ENCODE measurements around the gene PTMS.

The PTMS gene

DNA sequence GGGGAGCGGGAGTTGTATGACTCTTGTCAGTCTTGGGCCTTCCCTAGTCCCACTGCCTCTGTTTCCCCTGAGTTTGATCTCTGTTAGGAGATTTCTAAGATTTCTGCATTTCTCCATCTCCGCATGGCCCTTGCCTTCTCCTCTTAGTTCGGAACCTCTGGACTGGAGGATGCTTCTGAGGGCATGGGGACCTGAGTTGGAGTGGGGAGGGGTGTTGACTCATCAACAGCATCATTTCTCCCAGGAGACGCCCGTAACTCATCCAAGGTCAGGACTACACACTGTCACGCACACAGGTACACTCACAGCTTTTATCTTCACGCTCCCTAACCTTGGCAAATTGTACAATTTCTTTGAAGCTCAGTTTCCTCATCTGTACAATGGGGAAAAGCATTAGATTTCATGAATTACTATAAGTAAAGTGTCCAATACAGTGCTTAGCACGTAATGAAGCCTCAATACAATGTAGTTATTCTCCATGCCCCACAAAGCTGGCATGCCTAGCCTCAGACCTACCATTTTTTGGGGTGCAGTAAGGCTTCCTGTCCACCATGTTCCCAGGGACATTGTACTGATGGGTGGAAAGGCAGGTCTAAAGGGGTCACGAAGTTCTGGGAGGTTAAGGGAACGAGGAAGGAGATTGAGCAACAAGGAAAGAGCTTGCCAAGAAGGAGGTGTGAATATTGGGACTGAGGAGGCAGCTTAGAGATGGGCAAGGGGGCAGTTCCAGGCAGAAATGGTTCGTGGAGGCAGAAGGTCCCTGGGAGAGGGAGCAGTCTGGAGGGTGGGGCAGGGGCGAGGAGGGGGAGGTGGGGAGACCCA lies 5.6 kb downstream of the PTMS start:
- DNase-seq: no peak

DNA sequence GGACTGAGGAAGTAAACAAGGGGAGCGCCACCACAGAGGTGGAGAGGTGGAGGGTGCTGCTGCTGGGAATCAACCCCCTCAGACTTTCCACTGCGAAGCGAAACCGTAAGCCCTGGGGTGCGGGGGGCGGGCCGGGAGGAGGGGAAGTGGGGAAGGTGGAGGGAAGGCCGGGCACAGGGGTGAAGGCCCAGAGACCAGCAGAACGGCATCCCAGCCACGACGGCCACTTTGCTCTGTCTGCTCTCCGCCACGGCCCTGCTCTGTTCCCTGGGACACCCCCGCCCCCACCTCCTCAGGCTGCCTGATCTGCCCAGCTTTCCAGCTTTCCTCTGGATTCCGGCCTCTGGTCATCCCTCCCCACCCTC lies 6.2 kb downstream of the PTMS start, which contains the start of gene LAG3:
LAG3 (plus strand) TSS at position 190 of the 365 bp plus-strand sequence. CDS start 333 bp downstream, outside the sequence.
- no peak for DNase-seq

DNA sequence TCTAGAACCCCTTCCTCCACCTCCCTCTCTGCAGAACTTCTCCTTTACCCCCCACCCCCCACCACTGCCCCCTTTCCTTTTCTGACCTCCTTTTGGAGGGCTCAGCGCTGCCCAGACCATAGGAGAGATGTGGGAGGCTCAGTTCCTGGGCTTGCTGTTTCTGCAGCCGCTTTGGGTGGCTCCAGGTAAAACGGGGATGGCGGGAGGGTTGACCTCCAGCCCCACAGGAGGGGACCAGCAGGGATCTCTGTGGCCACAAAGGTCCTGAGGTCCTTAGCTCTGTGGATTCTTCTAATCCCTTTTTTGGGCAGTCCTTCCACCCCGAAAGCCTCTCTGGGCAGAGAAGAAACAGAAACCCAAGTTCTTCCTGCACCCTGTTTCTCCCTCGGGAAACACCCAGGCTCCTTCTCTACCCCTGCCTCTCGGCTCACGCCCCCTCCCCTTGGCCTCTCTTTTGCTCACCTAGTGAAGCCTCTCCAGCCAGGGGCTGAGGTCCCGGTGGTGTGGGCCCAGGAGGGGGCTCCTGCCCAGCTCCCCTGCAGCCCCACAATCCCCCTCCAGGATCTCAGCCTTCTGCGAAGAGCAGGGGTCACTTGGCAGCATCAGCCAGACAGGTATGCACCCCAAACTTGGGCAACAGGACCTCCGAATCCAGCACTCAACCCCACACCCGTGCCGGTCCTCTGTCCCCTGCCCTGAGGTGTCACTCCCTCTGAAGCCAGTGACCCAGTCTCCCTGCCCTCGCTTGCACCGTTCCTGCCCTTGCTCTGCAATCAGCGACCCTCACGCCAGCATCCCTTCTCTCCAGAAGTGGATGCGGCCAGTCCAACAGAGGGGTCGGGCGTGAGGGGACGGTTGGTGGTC lies 6.8 kb downstream of the PTMS start:
- no peak for DNase-seq

DNA sequence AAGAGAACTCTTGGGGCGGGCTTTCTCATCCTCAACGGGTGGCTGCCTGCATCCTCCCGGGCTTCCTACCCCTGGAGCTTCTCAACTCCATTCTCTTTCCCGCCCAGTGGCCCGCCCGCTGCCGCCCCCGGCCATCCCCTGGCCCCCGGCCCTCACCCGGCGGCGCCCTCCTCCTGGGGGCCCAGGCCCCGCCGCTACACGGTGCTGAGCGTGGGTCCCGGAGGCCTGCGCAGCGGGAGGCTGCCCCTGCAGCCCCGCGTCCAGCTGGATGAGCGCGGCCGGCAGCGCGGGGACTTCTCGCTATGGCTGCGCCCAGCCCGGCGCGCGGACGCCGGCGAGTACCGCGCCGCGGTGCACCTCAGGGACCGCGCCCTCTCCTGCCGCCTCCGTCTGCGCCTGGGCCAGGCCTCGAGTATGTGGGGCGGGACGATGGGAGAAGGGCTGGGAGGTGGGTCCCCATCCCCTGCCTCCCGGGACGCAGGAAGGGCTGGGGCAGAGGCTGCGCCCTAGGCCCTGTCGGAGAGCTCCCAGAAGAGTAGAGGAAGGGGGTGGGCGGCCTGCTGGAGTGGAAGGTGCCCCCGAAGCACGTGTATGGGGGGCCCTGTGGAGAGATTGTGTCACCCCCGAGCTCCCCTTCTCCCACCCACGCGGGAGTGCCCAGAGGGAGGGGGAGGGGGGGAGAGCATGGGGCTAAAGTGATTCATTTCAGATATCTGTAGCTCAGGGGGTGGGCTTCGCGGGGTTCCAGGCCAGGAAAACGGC lies 7.6 kb downstream of the PTMS start:
- DNase-seq: no peak

DNA sequence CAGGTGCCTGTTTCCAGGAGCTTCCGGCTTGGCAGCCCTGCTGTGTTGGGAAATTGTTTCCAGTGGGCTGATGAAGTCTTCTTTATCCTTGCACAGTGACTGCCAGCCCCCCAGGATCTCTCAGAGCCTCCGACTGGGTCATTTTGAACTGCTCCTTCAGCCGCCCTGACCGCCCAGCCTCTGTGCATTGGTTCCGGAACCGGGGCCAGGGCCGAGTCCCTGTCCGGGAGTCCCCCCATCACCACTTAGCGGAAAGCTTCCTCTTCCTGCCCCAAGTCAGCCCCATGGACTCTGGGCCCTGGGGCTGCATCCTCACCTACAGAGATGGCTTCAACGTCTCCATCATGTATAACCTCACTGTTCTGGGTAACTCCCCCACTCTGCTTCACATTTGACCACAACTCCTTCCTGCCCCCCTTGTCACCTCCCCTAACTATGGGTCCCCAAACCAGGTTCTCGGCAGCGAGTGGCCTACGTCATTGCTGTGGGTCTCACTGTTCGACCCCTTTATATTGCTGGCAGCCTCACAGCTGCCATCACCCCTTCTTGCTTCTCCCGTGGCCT lies 8.4 kb downstream of the PTMS start:
- peak in 1 of 5 experiments; percentile 83 for DNase-seq

DNA sequence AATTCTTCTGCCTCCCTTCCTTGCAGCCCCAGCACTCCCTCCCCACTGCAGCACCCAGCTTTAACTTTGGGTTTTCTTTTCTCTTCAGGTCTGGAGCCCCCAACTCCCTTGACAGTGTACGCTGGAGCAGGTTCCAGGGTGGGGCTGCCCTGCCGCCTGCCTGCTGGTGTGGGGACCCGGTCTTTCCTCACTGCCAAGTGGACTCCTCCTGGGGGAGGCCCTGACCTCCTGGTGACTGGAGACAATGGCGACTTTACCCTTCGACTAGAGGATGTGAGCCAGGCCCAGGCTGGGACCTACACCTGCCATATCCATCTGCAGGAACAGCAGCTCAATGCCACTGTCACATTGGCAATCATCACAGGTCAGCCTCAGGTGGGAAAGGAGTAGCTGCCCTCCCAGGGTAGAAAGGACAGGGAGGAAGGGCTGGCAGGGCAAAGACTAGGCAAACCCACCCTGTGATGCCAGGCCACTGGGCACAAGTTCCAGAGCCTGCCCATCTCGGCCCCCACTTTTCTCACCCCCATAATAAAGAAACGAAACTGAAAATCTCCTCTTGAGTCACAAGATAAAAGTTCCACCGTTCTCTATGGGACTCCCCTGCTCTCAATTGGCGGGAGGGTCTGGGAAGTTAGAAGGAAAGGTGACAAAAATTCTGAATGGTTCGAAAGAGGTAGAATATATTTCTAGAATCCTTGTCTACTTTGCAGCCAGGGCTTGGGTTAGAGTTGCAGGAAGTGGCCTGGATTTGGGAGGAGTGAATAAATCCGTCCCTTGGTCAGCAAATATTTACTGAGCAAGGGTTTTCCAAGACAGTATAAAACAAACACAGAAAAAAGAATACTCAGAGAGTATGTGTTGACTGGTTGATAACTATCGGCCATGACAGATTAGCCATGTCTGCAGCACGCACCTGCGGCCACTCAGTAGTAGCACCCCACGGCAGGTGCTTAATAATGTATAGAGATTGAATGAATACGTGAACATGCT lies 9.3 kb downstream of the PTMS start:
- no peak for DNase-seq

DNA sequence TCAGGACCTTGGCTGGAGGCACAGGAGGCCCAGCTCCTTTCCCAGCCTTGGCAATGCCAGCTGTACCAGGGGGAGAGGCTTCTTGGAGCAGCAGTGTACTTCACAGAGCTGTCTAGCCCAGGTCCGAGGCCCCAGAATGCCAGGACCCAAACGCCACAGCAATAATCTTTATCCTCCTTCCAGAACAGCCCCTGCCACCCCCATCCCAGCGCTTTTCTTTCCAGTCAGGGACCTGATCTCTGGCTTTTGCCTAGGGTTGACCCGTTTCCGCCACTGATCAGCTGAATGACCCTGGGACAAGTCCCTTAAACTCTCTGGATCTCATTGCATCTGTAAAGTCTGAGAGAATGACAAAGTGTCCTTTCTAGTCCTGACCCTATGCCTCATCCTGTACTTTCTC lies 11.2 kb downstream of the PTMS start:
- no peak for DNase-seq

DNA sequence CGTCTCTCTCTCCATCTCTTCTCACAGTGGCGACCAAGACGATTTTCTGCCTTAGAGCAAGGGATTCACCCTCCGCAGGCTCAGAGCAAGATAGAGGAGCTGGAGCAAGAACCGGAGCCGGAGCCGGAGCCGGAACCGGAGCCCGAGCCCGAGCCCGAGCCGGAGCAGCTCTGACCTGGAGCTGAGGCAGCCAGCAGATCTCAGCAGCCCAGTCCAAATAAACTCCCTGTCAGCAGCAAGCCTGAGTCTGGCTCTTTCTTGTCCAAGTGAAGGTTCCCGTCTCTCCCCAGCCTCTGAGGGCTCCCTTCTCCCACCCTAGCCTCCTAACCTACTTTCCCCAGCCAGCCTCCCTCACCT lies 12.0 kb downstream of the PTMS start:
- DNase-seq: no peak

DNA sequence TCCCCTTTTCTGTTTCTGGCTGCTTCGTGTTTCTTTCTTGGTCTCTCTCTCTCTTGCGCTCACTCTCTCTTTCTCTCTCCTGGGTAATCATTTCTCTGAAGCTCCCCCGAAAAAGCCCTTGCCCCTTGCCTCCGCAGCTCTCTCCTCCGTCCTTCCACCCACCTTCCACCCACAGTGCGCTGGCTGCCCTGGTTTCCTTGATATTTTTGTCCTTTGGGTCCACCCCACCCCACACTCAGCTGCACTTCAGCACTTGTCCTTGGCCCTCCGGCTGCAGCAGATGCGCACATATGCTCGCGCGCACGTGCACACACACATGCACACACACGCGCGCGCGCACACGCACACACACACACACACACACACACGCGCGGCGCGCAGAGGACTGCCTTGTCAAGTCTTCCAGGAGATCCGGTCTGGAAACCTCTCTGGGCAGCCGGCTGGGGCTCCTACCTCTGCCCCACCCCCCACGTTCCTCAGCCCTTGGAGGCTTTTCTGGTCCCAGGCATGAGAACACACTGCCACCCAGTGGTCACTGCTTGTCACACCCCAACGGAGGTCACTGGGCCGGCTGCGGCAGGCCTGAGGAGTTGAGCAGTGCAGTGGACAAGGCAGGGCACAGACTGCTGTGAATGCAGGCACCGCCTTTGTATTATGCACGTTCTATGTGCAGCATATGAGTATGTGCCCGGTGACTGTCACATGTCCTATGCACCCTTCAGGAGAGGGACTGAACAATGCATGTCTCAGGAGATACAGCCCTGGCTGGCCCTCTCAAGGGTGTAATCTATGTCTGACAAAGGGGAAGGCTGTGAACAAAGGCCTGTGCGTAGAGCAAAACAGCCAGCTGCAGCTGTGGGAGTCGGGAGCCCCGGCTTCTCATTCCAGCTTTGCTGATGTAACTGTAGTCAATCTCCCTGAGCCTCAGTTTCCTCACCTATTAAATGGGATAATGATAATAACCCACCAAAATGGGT lies 12.7 kb downstream of the PTMS start:
- peak; percentile 59 to 88 (median 79) for DNase-seq

DNA sequence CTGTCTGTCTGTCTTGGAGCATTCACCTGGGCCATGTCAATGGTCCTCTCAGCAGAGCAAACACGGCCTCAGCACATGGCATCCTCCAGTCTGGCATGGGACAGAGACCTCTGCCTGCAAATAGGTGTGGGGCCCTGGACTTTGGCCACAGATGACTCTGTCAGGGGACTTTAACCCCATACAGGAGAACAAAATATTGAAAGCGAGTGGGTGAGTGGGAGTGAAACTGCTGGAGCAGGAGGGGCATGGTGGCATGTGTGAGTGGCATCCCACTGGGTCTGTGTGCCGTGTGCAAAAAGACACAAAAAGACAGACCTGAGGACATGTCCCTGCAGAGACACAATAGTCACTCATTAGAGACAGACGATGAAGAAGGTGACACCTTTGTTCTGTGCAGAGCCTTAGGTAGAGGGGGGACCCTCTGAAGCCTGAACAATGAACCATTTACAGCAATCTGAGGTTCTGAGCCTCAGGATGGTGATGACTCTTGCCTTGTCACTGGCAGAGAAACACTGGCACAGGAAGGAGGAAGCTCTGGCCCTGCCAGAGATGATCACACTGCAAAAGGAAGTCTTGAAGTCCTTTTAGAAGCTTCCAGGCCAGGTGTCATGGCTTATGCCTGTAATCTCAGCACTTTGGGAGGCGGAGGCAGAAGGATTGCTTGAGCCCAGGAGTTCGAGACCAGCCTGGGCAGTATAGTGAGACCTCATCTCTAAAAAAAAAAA lies 13.7 kb downstream of the PTMS start:
- DNase-seq: peak in 1 of 5 experiments; percentile 22

DNA sequence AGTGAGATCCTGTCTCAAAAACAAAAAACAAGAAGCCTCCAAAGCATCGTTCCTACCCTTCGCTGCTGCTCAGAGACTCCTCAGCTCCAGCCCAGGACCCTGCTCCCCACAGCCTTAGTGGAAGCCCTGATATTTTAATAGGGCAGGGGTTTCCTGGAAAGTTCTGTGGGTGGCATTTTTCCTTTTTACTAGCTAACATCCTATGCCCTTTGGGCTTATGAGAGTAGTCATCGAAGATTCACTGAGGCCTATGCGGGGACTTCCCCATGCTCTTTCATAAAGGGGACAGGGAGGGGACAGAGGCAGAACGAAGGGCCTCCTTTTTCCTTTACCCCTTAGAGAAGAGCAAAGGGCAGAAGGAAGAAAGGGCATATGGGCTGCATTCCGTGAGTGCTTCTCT lies 14.4 kb downstream of the PTMS start:
- no peak for DNase-seq

DNA sequence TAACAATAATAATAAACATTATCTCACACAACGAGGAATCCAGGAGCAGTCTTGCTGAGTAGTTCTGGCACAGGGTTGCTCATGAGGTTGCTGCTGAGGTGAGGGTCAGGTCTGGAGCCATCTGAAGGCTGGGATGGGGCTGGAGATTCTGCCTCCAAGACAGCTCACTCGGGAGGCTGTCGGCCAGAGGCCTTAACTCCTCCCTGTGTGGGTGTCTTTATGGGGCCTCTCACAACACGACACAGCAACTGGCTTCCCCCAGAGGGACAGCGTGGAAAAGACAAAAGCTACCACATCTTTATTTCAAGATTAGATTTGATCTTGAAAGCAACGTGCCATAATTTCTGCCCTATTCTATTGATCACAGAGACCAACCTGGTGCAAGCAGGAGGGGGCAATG lies 16.0 kb downstream of the PTMS start:
- DNase-seq: no peak

DNA sequence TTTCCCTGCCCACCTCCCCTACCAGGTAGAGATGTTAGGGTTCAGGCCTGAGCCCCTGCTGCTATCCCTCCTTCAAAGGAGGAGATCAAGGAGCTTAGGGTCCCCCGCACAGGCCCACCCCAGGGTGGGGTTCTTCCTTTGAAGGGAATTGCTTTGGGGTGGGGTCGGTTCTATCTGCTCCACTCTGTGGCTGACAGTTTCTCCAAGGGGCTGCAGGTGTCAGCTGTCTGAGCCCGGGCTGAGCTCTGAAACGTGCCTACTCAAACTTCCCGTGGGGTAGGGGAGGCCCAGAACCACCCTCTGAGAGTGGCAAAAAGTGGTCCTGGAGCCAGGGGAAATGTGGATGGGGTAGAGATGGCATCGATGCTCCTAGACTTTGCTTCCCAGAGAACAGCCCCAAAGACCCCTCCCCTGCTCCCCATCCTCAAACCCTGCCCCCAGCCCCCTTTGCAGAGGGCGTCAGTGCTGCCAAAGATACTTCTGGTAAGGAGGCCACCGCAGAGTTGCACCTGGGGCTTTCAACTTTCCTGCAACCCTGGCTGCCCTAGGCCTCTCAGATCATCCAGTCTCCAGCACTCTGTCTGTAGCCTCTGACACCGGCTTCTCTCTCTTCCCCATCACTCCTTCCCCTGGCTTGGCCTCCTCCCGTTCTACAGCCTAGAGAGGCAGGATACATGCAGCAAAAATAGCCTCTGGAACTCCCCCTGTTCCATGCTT lies 16.8 kb downstream of the PTMS start:
- no peak for DNase-seq

DNA sequence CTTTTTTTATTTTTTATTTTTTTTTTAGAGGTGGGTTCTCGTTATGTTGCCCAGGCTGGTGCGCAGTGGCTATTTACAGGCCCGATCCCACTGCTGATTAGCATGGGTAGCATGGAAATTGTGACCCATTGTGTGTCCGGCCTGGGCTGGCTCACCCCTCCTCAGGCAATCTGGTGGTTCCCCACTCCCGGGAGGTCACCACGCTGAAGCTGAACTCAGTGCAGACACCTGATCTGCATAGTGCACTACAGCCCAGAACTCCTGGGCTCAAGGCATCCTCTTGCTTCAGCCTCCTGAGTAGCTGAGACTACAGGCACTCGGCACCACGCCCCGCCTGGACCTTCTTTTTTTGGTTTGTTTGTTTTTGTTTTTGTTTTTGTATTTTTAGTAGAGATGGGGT lies 17.7 kb downstream of the PTMS start:
- no peak for DNase-seq

DNA sequence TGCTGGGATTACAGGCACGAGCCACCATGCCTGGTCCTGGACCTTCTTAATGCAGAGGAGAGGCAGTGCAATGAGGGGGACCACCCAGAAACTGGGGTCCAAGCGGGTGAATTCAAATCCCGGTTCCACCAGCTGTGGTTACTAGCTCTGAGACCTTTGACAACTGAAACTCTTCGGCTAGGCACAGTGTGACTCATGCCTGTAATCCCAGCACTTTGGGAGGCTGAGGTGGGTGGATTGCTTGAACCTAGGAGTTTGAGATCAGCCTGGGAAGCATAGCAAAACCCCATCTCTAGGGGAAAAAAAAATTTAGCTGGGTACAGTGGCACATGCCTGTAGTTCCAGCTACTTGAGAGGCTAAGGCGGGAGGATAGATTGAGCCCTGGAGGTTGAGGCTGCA lies 18.1 kb downstream of the PTMS start:
- no peak for DNase-seq

DNA sequence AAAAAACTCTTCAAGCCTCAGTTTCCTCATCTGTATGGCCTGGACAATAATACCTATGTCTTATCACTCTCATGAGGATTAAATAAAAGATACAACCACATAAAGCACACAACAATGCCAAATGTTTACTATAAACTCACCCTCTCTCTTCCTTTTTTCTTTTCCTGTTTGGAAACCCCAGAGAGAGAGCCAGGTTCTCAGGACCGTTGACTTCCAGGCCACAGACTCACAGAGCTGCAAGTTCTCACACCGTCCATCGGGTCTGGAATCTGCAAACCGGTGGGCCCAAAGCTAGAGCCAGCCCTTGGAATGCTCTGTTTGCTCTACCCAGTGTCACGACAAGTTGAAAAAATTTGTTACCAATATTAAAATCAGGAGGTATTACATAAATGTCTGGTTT lies 18.6 kb downstream of the PTMS start:
- DNase-seq: no peak

DNA sequence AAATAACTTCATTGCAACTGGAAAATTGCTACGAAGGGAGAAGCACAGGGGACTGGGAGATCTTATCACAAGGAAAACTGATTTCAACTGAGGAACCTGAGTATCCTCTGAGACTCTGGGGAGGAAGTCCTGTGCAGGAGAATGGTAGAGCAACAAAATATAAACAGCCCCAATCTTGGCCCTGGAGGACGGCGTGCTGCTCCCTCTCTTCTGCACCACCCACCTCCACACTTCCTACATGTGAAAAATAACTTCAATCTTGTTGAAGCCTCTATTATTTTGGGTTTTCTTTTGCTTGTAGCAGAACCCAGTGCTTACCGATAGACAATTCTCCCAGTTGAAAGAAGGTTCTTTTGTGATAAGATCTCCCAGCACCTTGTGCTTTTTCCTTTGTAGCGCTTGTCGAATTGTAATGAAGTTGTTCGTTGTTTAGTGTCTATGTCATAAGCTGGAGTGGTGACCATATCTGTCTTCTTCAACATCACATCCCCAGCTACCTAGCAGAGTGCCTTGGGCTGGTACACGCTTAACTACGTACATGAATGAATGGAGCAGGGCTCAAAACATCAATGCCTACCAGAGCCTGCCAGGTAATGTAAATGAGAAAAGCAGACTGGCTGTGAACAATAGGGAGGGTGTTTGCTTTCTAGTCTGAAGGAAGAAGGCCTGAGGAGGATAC lies 20.4 kb downstream of the PTMS start:
- peak in 1 of 5 experiments; percentile 69 for DNase-seq

DNA sequence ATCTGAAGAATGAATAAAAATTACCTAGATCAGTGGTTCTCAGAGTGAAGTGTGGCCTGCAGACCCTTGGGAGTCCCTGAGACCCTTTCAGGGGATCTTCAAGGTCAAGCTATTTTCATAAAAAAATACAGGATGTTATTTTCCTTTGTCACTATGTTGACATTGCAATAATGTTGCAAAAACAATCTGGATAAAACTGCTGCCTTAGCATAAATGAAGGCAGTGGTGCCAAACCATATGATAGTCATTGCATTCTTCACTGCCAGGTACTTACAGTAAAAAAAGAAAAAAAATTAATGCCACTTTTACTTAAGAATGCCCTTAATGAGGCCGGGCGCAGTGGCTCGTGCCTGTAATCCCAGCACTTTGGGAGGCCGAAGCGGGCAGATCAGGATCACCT lies 21.1 kb downstream of the PTMS start:
- peak in 1 of 5 experiments; percentile 30 for DNase-seq

All from T-helper 2 cell (primary cell).